DMS79 treated with DMSO at 0.1 percent for 48 hours (cell line): ENCODE data around the gene PTPRM.

Source experiments
- DNase-seq: peaks from one replicate; lab custom pipeline; 2025; lab: John Stamatoyannopoulos, UW

Gene PTPRM

GRCh38 chr18:8286303-8286702 is 719.2 kb downstream of the PTPRM start:
- DNase-seq = no peak

DNA sequence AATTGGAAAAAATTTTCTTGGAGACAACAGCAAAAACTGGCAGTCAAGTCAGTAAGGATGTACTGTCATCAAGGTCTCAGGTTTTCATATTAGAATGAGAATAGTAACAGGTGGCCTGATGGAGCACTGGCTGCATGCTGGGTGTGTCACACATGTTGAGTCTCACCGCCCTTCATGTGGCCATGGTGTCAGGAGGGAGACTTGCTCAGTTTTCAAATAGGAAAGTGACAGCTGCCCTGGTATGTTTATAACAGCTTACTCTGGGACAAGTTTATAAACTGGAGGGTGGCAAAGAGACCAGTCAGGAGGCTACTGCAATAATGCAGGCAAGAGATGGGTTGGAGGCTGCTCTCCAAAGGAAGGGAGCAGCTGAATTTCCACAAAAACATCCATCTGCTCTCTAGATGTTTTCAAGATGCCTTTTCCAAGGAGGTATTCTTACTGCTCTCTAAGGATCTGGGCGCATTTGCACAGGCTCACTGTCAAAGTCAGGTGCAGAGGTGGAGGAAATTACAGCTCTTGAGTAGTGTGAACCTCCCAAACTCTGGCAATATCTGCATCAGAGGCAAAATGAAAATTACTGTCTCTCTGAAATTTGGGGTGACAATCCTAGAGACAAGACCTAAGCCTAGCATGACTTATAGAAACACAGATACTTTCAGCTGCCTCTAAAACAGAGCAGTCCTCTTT is 720.2 kb downstream of the PTPRM start:
- no peak for DNase-seq

DNA sequence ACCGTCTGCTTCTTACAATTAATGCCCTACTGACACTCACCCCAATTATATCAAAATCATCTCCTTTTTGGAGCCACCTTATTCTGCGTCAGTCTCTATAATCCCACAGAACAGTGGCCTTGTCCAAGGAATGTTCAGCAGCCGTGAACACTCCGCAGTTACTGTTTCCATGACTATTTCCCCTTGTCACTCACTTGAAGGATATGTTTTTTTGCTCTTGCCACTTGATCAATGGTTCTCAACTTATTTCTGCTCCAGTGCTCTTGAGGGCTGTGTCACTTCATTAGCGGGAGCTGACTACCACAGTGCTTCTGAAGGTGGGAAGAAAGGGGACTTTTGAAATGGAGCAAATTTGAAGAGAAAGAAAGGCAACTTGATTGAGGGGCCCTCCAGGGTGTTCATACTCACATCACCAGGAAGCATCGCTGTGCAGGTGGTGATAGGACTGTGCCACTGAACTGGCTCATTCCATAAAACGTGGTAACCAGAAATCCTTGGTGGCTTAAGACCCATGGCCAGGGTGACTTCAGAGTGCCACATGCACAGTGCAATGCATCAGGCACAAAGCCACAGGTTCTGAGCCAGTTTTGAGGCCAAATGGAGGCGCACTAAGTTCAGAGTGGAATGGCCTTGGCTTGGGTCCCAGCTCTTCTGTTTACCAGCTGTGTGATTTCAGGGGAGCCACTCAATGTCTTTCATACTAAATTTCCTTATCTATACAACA is 721.5 kb downstream of the PTPRM start:
- peak; percentile 78 for DNase-seq

- no peak for DNase-seq
These were observed 723.3 kb downstream of the PTPRM start for GRCh38 chr18:8290435-8290834.

DNA sequence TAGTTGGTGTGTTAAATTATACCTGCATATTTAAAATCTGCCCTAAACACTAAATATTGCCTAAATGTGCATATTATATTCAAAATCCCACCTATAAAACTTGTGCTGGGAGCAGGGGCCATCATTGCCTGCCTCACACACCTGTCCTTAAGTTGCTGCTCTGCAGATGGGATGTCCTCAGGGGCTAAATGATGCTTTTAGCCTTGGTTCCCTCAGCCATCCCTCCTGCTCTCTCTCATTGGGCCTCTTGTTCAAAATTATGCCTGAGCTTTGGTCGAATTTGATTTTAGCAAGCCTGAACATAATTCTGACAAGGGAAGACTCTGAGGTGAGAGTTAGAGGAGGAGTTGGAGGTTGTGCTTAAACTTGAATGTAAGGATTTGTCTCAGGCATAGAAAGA is 723.8 kb downstream of the PTPRM start:
- DNase-seq = no peak

DNA sequence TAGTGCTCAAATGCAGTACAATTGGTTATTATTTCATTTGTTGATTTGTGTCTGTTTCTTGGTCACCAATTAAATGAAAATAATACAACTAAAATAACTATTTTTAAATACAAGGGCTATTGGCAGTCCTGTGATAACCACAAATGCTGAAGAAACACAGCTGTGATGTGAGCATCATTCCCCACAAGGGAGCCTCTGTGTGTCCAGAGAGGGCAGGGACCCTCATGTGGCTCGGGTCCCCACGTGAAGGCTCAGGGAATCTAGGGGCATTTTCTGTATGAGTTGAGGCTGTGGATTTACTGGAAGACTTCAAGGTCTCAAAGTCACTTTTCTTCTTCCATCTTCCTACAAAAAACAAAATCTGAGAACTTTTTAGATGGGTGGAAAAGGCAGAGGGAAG is 726.1 kb downstream of the PTPRM start:
- no peak for DNase-seq

DNA sequence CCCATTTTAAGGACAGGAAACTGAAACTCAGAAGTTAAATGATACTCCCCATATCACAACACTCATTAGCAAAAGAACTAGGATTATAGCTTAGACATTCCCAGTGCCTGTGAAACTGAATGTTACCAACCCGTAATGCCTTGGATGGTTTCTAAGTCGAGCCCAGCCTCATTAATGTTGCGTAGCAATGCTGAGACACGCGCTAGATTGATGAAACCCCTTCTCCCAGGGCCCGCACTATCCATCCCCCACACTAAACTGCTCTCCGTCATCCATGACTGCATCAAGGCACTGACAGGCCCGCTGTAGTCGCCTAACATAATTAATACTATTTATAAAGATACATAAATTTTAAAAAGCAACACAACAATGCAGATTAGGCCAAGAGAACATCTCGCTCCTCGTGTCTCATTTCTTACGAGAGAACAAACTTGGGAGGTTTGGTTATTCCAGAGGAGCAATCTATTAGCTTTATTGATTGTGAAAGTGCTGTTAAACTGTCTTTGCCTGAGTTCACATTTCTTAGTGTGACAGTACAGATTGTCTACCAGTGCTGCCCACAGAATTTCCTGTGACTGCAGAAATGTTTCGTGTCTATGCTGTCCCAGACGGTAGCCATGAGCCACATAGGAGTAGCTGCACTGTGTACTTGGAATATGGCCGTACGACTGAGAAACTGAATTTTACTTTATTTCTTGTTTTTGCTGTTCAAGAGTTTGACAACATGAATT is 729.9 kb downstream of the PTPRM start:
- DNase-seq = no peak

DNA sequence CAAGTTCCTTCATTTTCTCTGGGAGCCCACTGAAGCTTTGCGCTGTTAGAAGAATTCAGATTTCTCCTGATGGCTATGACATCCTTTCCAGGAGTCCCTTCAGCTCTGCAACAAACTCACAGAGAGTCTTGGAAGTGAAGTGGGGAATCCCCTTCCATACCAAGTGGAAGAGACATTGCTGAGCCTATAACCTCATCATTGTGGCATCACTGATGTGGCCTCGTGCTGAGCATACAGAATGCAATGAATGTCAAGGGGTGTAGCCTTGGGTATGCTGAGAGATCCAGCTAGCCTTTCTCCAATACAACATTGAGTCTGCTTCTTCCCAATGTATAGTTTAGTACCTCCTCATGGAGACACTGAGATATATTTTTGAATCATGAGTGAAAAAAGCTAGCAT is 731.1 kb downstream of the PTPRM start:
- no peak for DNase-seq

GRCh38 chr18:8299054-8299980 is 732.2 kb downstream of the PTPRM start:
- no peak for DNase-seq

DNA sequence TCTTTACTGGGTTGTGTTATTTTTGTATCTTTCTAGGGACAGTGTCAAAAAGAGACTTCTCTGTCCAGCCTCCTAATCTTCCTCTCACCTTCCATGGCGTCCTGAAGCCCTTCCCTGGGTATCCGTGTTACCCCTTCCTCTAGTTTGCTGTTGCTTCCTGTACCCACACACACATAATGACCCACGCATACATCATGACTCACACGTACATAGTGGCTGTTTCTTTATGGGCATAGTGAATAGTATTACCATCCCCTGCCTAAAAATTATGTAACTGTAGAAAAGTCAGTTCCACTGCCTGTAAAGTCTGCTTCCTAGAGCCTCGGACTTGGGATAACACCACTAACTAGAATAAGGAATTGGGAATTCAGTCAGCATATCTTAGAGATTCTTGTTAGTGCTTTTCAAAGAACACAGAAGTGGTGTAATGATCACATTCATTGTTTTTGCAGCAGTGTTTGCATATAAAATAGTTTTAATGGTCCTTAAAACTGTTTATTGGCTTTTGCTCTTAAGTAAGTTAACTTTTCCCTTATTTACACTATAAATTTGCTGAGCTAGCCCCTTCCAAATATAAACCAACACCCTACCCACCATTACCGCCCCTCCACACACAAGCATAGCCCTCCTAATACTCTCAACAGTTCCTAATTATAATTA is 733.8 kb downstream of the PTPRM start:
- DNase-seq = no peak

GRCh38 chr18:8301427-8302172 is 734.5 kb downstream of the PTPRM start:
- no peak for DNase-seq

DNA sequence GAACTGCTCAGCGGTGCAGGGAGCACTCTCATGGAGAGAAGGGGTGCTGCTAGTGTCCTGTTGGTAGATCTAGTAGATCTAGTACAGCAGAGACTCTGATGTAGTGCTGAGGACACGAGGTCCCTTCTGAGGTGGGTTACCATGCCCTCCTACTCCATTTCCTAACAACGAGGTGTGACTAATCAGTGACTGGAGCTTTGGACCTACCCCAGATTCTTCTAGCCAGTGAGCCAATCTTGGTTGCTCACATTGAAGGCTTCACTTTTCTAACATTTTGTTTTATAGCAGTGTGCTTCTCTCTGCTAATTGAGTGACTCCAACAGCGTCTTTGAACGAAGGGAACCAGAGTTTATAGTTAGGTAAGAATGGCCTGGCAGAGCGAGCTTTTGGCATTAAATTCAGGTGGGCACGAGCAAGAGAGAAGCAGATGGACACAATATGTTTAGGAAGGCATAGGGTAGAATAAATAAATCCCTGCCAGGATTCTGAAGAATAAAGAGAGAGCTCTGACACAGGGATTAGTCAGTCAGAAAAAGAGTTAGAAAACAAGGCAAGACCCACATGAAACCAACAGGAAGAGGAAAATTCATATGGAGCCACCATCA is 736.1 kb downstream of the PTPRM start:
- DNase-seq = no peak

GRCh38 chr18:8307960-8308359 is 740.8 kb downstream of the PTPRM start:
- no peak for DNase-seq

DNA sequence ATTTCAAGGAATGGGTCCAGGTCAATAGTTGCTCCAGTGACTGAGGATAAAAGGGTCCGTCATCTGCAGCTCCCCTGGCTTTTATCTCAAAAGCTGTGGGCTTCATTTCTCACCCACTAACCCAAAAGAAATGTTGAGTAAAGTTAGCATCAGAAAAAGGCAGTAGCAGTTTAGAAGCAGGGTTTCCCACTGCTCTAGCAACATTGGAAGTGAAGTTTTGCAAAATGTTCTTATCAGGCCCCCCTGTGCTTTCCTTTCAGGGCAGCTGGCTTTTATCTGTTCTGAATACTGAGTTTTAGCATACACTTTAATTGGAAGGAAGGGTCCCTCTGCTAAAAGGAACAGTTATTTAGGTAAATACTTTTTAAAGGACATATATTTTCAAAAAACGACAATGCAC is 745.9 kb downstream of the PTPRM start:
- no peak for DNase-seq

GRCh38 chr18:8314124-8314523 is 747.0 kb downstream of the PTPRM start:
- no peak for DNase-seq

GRCh38 chr18:8319798-8320489 is 752.8 kb downstream of the PTPRM start:
- no peak for DNase-seq

DNA sequence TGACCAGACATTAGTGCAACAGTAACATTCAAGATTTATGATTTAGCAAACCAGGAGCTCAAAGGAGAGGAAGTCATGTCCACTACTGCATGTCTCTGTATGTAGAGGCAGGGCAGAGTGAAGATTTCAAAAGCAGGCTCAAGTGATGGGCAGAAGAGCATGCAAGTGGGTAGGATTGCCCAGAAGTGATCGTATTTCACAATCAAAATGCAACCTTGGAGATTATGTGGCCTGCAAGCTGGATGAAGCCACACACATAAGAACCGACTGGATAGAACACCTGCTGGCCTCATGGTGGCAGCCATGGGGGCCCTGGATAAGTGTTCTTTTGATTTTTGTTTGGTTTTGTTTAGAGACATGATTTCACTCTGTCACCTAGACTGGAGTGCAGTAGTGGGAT is 755.4 kb downstream of the PTPRM start:
- DNase-seq = no peak

- no peak for DNase-seq
These were observed 757.4 kb downstream of the PTPRM start for GRCh38 chr18:8324343-8325065.

DNA sequence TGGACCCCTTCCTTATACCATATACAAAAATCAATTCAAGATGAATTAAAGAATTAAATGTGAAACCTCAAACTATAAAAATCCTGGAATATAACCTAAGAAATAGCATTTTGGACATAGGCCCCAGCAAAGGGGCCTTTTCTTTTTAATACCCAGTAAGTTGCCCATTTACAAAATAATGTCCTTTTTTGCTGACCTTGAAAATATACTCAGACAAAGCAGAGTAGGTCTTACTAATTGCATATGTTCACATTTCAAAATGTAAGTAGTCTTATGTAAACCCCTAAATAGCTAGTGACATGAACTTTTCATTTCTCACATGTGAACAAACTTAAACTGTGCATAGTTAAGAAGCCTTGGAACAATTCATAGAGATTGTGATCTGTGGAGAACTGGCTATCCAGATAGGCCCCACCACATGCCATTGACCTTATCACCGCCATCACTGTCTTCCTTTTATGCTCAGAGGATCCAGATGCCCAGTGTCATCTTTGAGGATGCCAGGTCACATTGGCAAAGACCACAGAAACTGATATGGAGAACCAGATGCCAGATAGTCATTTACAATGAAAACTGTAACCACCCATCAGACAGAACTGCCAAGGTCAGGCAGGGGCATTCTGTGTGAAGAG is 759.8 kb downstream of the PTPRM start:
- DNase-seq = no peak
